PC-3 (cell line): ENCODE results near the gene CCR9. TPM values are rescaled to one million over a fixed set of nuclear protein-coding genes. Genes with fewer than 3 reads are reported as not detected.

ENCODE experiments used
- ATAC-seq: fragments of 200-7000 bp; cut with Tn5 transposase; 2 replicates; pipeline ENCODE4 v1.9.1; 2020; ENCODE audit warnings: mild to moderate bottlenecking, moderate library complexity
- BruUV-seq: library from RNA; stranded (reverse); fragments of 400-500 nt; replicated peaks from 2 replicates; lab custom pipeline; 2021; lab: Mats Ljungman, UMichigan
- CTCF ChIA-PET: fragments of 300-600 bp; sonication (Branson Sonifier 250); formaldehyde crosslinking; loops from one replicate; lab custom pipeline; 2022; ENCODE audit warnings: antibody characterized with exemption; lab: Charles Lee
- POLR2A ChIA-PET: fragments of 300-600 bp; sonication (Branson Sonifier 250); formaldehyde crosslinking; loops from one replicate; lab custom pipeline; 2022; ENCODE audit warnings: antibody characterized with exemption; ENCODE audit not compliant: unreplicated experiment; lab: Charles Lee
- DNase-seq: peaks from one replicate; pipeline ENCODE4 v3.0.0-alpha.2; 2015
- H2AFZ ChIP-seq: fragments of 300-600 bp; sonication (generic); 2 replicates; pipeline ENCODE4 v1.6.0; 2016; ENCODE audit warnings: antibody characterized with exemption, low read length
- H3F3A ChIP-seq: fragments of 300-600 bp; sonication (generic); one replicate; pipeline ENCODE4 v1.6.0; 2017; ENCODE audit warnings: antibody characterized with exemption, low read length, control low read depth, mild to moderate bottlenecking; ENCODE audit not compliant: unreplicated experiment
- H3K27ac ChIP-seq: fragments of 300-600 bp; sonication (generic); 2 replicates; pipeline ENCODE4 v1.5.1; 2016; ENCODE audit warnings: mild to moderate bottlenecking, low read length
- H3K27me3 ChIP-seq: fragments of 300-600 bp; sonication (generic); 2 replicates; pipeline ENCODE4 v1.6.1; 2016; ENCODE audit warnings: low read length, mixed read lengths
- H3K36me3 ChIP-seq: fragments of 300-600 bp; sonication (generic); 2 replicates; pipeline ENCODE4 v1.6.1; 2016; ENCODE audit warnings: low read depth, mixed run types, low read length, mixed read lengths
- H3K4me1 ChIP-seq: fragments of 300-600 bp; sonication (generic); 2 replicates; pipeline ENCODE4 v1.5.1; 2016; ENCODE audit warnings: low read length; ENCODE audit not compliant: insufficient read depth
- H3K4me2 ChIP-seq: fragments of 300-600 bp; sonication (generic); 2 replicates; pipeline ENCODE4 v1.6.0; 2016; ENCODE audit warnings: low read length
- H3K4me3 ChIP-seq: fragments of 300-600 bp; sonication (generic); 2 replicates; pipeline ENCODE4 v1.5.1; 2016; ENCODE audit warnings: mild to moderate bottlenecking, low read length, mixed read lengths
- H3K79me2 ChIP-seq: fragments of 300-600 bp; sonication (generic); 2 replicates; pipeline ENCODE4 v1.6.1; 2017; ENCODE audit warnings: low read length, mixed read lengths
- H3K9ac ChIP-seq: fragments of 300-600 bp; sonication (generic); 2 replicates; pipeline ENCODE4 v1.6.0; 2016; ENCODE audit warnings: mild to moderate bottlenecking, low read length
- H3K9me2 ChIP-seq: fragments of 300-600 bp; sonication (generic); replicated peaks from 2 replicates; pipeline ENCODE4 v1.6.1; 2016; ENCODE audit warnings: mixed run types, low read length, mixed read lengths
- H3K9me3 ChIP-seq: fragments of 300-600 bp; sonication (generic); 2 replicates; pipeline ENCODE4 v1.6.1; 2016; ENCODE audit warnings: low read length, mixed read lengths
- H4K20me1 ChIP-seq: fragments of 300-600 bp; sonication (generic); 2 replicates; pipeline ENCODE4 v1.6.1; 2016; ENCODE audit warnings: low read length, mixed read lengths
- EZH2 ChIP-seq: fragments of 300-600 bp; sonication (generic); IDR thresholded peaks from one replicate; pipeline ENCODE4 v1.6.1; 2017; ENCODE audit warnings: antibody characterized with exemption, mild to moderate bottlenecking, low read length; ENCODE audit not compliant: unreplicated experiment
- EZH2phosphoT487 ChIP-seq: fragments of 300-600 bp; sonication (generic); IDR thresholded peaks from 2 replicates; pipeline ENCODE4 v1.6.1; 2018; ENCODE audit warnings: mild to moderate bottlenecking, antibody characterized with exemption, low read length, borderline replicate concordance
- intact Hi-C: fragments of 100-400 bp; cut with micrococcal nuclease; formaldehyde crosslinking; loops from 2 replicates; pipeline ENCODE4 v1.9.0; 2023
- total RNA-seq: library from RNA; depleted of rRNA; stranded (reverse); fragments of >200 nt; gene quantifications from 2 replicates; pipeline ENCODE4 v1.2.3, GENCODE V29; 2014
- TF ChIP-seq, protein P1 (sequence below): fragments of 300-600 bp; sonication (generic); conservative IDR thresholded peaks from 2 replicates; pipeline ENCODE4 v1.5.1; 2017; ENCODE audit warnings: antibody characterized with exemption, low read depth, mild to moderate bottlenecking, low read length

CCR9 gene
- total RNA-seq, 1 experiment from 2014 or later, result not detected

DNA sequence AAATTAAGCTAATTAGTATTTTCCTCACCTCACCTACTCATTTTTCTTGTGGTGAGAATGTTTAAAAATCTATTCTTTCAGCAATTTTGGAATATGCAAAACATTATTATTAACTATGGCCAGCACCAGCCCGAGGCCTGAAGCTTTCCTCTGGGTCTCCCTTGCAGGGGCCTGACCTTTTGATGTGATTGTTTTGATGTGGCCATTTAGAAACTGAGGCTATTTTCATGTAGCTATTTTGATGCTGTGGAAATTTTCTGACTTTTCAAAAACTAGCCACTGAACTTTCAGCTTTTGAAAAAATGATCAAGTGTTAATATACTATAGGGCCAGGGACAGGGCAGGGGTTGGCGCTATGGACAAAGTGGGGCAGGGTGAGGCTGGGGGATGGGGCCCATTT lies 8.2 kb upstream of the CCR9 start:
- TF ChIP-seq, protein P1, sequence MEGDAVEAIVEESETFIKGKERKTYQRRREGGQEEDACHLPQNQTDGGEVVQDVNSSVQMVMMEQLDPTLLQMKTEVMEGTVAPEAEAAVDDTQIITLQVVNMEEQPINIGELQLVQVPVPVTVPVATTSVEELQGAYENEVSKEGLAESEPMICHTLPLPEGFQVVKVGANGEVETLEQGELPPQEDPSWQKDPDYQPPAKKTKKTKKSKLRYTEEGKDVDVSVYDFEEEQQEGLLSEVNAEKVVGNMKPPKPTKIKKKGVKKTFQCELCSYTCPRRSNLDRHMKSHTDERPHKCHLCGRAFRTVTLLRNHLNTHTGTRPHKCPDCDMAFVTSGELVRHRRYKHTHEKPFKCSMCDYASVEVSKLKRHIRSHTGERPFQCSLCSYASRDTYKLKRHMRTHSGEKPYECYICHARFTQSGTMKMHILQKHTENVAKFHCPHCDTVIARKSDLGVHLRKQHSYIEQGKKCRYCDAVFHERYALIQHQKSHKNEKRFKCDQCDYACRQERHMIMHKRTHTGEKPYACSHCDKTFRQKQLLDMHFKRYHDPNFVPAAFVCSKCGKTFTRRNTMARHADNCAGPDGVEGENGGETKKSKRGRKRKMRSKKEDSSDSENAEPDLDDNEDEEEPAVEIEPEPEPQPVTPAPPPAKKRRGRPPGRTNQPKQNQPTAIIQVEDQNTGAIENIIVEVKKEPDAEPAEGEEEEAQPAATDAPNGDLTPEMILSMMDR, result no peak
- TF ChIP-seq EZH2phosphoT487 (no peak), EZH2 (no peak)
- Histone ChIP-seq H3K36me3 (no peaks in the 10 kb centered on the region), H3K79me2 (no peaks in the 10 kb centered on the region), H3K27me3 (no peaks in the 10 kb centered on the region), H3K27ac (no peak overlapping the region), H3K4me3 (no peak overlapping the region), H2AFZ (no peak overlapping the region), H3K4me1 (peaks cover 21% of the 10 kb centered on the region), H3K9me3 (no peaks in the 10 kb centered on the region), H4K20me1 (no peaks in the 10 kb centered on the region), H3F3A (peaks cover 4% of the 10 kb centered on the region), H3K9ac (no peak overlapping the region), H3K4me2 (no peak overlapping the region), H3K9me2 (no peaks in the 10 kb centered on the region)
- ATAC-seq (no peak), DNase-seq (no peak)
- BruUV-seq, result no TSS peak
- ChIA-PET CTCF (no interaction called here), POLR2A (interaction anchor here (0.5 to 0.6 kb wide), 2 partner anchors 36 to 202 kb away, joined by 5 to 8 read pairs; partner anchors contain the start of gene LZTFL1)
- intact Hi-C loops, result no loop called here

DNA sequence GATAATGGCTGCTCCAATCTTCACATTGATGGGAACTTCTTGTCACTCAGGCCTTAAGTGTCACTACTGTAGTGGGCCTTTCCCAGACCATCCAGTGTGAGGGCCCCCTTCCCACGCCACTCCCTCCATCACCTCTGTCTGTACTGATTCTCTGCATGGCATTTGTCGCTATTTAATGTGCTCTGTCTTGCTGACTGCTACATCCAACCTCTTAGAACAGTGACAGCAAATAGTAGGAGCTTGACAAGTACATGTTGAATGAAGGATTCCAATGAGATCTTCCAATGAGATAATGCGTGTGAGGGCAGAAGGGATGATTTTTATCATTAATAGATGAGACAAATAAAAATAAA lies 5.6 kb upstream of the CCR9 start:
- intact Hi-C loops, result loop anchor here (5.0 kb wide), 1 partner anchor 38 kb away; the partner anchor contains the start of gene LZTFL1
- peak overlapping the region; percentile 54 for H3K4me2 ChIP-seq
- no TSS peak for BruUV-seq
- ChIA-PET POLR2A (no interaction called here), CTCF (no interaction called here)
- DNase-seq (no peak), ATAC-seq (no peak)
- no peak overlapping the region for H3K4me3 ChIP-seq
- peaks cover 4% of the 10 kb centered on the region for H3F3A ChIP-seq
- TF ChIP-seq EZH2phosphoT487 (no peak), EZH2 (no peak)
- TF ChIP-seq, protein P1, result no peak
- no peaks in the 10 kb centered on the region for H3K9me3 ChIP-seq
- no peaks in the 10 kb centered on the region for H3K79me2 ChIP-seq
- H3K27me3 ChIP-seq, result no peaks in the 10 kb centered on the region
- H3K9ac ChIP-seq, result peak overlapping the region; percentile 18; the same call in 1 of the 2 replicates
- no peaks in the 10 kb centered on the region for H4K20me1 ChIP-seq
- H3K27ac ChIP-seq, result peak overlapping the region; percentile 72
- H3K36me3 ChIP-seq, result no peaks in the 10 kb centered on the region
- H3K9me2 ChIP-seq, result no peaks in the 10 kb centered on the region
- H2AFZ ChIP-seq, result no peak overlapping the region
- H3K4me1 ChIP-seq, result peaks cover 21% of the 10 kb centered on the region
